GM21515 (cell line): Measurements from ENCODE around the gene DRAP1.

Experiments used
- ATAC-seq: cut with Tn5 transposase; IDR thresholded peaks from one replicate; pipeline ENCODE4 v1.9.1; 2021; ENCODE audit not compliant: unreplicated experiment

Gene DRAP1

DNA sequence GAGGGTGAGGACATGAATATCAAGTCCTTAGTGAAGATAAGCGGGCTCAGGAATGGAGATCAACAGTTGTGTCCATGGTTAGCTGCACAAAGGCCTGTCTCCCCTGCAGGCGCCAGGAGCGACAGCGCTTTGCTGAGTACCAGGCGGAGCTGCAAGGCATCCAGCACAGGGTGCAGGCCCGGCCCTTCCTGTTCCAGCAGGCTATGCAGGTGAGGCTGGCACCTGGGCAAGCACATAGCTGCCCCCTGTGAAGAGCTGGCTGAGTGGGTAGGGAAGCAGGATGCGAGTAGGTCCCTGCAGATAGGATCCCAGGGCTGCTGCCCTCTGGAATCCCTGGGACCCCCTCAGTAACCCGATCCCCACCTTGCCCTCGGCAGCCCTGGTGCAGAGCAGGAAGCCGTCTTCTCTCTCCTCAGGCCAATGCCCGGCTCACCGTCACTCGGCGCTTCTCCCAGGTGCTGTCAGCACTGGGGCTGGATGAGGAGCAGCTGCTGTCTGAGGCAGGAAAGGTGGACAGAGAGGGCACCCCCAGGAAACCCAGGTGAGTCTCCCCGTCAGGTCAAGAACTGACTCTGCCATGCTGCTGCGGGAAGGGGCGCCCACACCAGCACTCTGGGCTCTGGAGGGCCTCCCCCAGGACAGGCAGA is 39.7 kb downstream of the DRAP1 start:
- ATAC-seq = no peak

DNA sequence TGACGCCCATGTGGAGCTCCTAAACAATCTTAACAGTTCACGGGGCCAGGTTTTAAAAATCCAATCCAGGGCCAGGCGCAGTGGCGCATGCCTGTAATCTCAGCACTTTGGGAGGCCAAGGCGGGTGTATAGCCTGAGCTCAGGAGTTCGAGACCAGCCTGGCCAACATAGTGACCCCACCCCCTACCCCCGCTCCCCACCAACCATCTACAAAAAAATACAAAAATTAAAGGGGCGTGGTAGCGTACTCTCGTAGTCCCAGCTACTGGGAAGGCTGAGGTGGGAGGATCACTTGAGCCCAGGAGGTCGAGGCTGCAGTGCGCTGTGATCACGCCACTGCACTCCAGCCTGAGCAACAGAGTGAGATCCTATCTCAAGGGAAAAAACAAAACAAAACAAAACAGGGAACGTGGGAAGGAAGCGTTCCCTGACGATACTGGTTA is 41.6 kb downstream of the DRAP1 start:
- no peak for ATAC-seq

DNA sequence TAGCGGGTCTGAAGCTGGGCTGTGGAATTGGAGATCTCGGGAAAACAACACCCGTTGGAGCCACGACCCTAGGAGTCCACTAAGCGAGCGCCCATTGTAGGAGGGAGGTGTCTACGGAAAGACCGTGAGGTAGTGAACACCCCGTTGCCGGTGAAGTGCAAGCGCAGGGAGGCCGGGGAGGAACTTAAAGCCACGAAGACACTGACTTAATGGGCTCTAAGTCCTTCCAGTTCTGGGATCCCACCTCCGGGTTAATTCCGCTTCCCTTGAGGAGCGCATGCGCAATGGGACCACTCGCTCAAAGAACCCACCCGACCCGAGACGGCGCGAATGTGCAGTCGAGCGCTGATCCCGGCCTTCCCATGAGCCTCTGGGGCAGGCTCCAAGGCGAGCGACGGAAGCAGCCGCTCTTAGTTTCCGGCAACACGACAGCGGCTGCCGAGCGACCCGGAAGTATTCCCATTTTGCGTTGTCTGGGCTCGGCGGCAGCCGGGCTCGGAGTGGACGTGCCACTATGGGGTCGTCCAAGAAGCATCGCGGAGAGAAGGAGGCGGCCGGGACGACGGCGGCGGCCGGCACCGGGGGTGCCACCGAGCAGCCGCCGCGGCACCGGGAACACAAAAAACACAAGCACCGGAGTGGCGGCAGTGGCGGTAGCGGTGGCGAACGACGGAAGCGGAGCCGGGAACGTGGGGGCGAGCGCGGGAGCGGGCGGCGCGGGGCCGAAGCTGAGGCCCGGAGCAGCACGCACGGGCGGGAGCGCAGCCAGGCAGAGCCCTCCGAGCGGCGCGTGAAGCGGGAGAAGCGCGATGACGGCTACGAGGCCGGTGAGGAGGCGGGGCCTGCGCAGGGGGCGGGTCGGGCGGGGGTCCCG is 42.3 kb downstream of the DRAP1 start, which contains the start of gene SART1:
TSS of gene SART1 (plus strand) at position 468 of the 874 bp plus-strand sequence. CDS start at position 515, 47 bp downstream.
- peak; percentile 73 for ATAC-seq

DNA sequence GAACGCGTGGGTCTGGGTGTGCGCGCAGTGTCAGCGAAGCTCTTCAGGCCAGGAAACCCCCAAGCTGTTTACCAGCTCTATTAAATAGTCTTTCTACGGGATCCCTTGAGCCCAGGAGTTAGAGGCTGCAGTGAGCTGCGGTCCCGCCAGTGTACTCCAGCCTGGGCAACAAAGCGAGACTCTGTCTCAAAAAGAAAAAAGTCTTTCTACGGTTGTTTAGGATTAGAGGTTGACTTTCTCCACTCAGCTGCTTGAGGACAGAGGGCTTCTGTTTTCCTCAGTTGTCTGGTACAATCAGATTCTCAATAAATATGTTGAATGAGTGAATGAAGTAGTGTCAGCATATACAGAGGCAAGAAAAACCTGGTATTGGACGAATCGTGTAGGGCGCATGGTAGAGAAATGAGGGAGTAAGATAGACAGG is 42.9 kb downstream of the DRAP1 start:
- no peak for ATAC-seq

DNA sequence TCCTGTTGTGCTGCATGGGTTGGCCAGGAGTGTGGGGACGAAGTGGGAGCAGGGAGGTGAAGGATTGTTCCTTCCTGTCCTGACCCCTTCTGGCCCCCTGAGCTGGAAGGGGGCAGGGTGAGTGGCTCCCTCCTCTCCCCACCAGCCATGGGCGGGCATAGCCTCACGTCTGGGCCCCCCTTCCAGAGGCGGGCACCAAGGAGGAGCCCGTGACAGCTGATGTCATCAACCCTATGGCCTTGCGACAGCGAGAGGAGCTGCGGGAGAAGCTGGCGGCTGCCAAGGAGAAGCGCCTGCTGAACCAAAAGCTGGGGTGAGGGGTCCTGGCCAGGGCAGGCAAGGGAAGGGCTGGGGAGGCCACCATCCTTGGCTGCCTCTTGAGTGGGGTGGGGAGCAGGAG is 45.7 kb downstream of the DRAP1 start:
- no peak for ATAC-seq

DNA sequence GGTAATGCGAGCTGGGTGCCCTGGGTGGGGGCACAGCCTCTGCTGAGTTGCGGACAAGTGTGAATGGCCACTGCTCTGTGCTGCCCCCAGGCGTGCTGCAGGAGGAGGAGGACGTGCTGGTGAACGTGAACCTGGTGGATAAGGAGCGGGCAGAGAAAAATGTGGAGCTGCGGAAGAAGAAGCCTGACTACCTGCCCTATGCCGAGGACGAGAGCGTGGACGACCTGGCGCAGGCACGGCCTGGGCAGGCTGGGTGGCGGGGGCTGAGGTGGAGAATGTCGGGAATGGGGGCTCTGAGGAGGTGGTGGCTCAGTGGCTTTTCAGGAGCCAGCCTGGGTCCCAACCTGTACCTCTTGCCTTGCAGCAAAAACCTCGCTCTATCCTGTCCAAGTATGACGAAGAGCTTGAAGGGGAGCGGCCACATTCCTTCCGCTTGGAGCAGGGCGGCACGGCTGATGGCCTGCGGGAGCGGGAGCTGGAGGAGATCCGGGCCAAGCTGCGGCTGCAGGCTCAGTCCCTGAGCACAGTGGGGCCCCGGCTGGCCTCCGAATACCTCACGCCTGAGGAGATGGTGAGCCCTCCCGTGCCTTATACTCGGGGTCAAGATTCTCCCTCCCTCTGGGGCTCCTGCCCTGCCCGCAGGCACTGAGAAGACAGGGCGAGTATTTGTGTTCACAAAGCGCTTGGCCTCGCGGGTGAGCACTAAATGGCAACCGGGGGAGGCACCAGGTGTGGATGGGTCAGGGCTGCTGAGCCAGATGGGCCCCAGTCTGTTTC is 46.9 kb downstream of the DRAP1 start:
- ATAC-seq = no peak

DNA sequence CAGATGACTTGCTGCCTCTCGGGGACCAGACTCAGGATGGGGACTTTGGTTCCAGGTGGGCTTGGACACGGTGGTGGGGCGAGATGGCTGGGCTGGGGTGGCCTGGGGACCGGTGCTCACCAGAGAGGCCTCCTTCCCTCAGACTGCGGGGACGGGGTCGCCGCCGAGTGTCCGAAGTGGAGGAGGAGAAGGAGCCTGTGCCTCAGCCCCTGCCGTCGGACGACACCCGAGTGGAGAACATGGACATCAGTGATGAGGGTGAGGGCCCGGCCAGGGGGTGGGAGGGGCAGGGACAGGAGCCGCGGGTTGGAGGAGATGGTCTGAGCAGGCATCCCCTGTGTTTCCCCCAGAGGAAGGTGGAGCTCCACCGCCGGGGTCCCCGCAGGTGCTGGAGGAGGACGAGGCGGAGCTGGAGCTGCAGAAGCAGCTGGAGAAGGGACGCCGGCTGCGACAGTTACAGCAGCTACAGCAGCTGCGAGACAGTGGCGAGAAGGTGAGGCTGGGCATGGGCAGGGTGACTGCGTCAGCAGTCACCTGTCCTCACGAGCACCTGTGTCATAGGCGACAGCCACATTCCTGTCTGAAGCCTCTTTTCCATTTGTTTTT is 48.2 kb downstream of the DRAP1 start:
- no peak for ATAC-seq

DNA sequence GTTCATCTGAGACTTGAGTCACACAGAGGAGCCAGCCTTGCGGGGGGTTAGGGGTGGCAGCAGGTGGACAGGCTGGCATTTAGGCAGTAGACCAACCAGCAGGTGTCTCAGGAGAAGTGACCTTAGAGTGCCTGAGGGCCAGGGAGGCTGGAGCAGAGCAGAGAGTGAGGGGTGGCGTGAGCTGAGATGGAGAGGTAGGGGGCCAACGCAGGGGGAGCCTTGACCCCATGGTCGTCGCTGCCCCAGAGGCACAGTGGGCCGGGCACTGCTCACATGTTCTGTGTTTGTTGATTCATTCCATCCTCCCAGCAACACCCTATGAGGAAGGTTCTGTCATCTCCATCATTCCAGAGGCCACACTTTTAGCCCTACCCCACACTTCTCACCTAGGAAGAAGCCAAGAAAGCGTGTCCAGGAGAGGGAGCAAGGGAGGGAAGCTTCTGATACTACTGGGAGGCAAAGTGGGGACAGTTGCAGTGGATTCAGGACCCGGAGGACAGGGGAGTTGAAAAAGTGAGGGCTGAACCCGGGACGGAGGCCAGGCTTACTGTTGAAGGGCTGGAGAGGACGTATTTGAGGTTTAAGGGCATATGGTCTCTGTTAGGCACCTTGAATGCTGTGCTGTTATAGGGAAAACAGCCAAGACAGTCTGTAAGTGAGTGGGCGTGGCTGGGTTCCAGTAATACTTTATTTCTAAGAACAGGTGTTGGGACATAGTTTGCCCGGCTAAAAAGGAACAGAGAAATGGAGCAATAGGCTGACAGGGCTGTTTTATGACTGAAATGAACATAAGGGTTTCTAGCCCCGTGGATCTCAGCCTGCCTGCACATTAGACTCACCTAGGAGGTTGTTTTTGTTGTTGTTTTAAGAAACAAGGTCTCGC is 49.6 kb downstream of the DRAP1 start:
- no peak for ATAC-seq
